H1 (cell line): ENCODE measurements around the gene TMCC1. TPM values are rescaled to one million over a fixed set of nuclear protein-coding genes. Genes with fewer than 3 reads are reported as not detected.

Experiments used
- CTCF ChIA-PET: fragments of 300-600 bp; sonication (Branson Sonifier 250); formaldehyde crosslinking; loops from one replicate; lab custom pipeline; 2021; ENCODE audit not compliant: partially characterized antibody; lab: Charles Lee
- POLR2A ChIA-PET: fragments of 300-600 bp; sonication (Branson Sonifier 250); formaldehyde crosslinking; loops from one replicate; lab custom pipeline; 2021; ENCODE audit warnings: inconsistent platforms; ENCODE audit not compliant: partially characterized antibody; lab: Charles Lee
- DNase-seq, 2 experiments: peaks; one replicate each; pipeline versions ENCODE4 v3.0.0 to v3.0.0-alpha.2; 2010 to 2022; ENCODE audit warnings: low spot score in 2 of 2, low read depth in 1 of 2, mixed read lengths in 1 of 2
- FAIRE-seq: peaks from 2 replicates; lab custom pipeline; 2011; peaks lifted over from hg19 to GRCh38; lab: Jason Lieb, UNC
- H2AFZ ChIP-seq: 2 replicates; pipeline ENCODE4 v1.8.1; 2012; ENCODE audit warnings: low read length, inconsistent platforms
- H2AK5ac ChIP-seq: 2 replicates; pipeline ENCODE4 v1.6.1; 2013; ENCODE audit warnings: low read depth, low read length
- H2BK120ac ChIP-seq: replicated peaks from 2 replicates; pipeline ENCODE3; 2013; ENCODE audit warnings: low read depth, low read length, inconsistent platforms
- H2BK12ac ChIP-seq: 2 replicates; pipeline ENCODE4 v1.6.1; 2013; ENCODE audit warnings: low read depth, low read length
- H2BK15ac ChIP-seq: 2 replicates; pipeline ENCODE4 v1.6.1; 2013; ENCODE audit warnings: low read length
- H2BK20ac ChIP-seq: 2 replicates; pipeline ENCODE4 v1.6.1; 2013; ENCODE audit warnings: low read length
- H2BK5ac ChIP-seq: 2 replicates; pipeline ENCODE4 v1.6.1; 2013; ENCODE audit warnings: low read depth, low read length
- H3K14ac ChIP-seq: 2 replicates; pipeline ENCODE4 v1.6.1; 2013; ENCODE audit warnings: inconsistent platforms; ENCODE audit not compliant: insufficient read length
- H3K18ac ChIP-seq: 2 replicates; pipeline ENCODE4 v1.6.1; 2013; ENCODE audit warnings: low read length; ENCODE audit errors: extremely low read depth
- H3K23ac ChIP-seq: 2 replicates; pipeline ENCODE4 v1.6.1; 2013; ENCODE audit warnings: inconsistent platforms; ENCODE audit not compliant: insufficient read length
- H3K23me2 ChIP-seq: 2 replicates; pipeline ENCODE4 v1.6.1; 2013; ENCODE audit warnings: low read depth, low read length
- H3K27ac ChIP-seq: 2 replicates; pipeline ENCODE4 v1.6.1; 2011; ENCODE audit warnings: low read depth, low read length, inconsistent platforms
- H3K27me3 ChIP-seq, 4 experiments: replicated peaks in 1 of 4; 1 replicate in 1 of 4; 2 replicates in 3 of 4; pipeline versions ENCODE4 v1.6.1 to v1.8.1; 2011 to 2013; ENCODE audit warnings: low read length in 3 of 4, mild to moderate bottlenecking in 3 of 4, inconsistent platforms in 2 of 4, mixed read lengths in 2 of 4, moderate library complexity in 1 of 4; ENCODE audit not compliant: control insufficient read depth in 3 of 4, insufficient read depth in 3 of 4; ENCODE audit errors: extremely low read depth in 1 of 4
- H3K36me3 ChIP-seq, 4 experiments: 2 replicates each; pipeline versions ENCODE4 v1.6.1 to v1.8.1; 2011 to 2013; ENCODE audit warnings: mild to moderate bottlenecking in 4 of 4, low read length in 3 of 4, moderate library complexity in 2 of 4, control low read depth in 1 of 4, inconsistent platforms in 1 of 4; ENCODE audit not compliant: insufficient read depth in 4 of 4, control insufficient read depth in 2 of 4
- H3K4ac ChIP-seq: replicated peaks from 2 replicates; pipeline ENCODE3; 2013; ENCODE audit warnings: low read length, low read depth, mixed read lengths, inconsistent platforms; ENCODE audit not compliant: insufficient read length
- H3K4me1 ChIP-seq, 4 experiments: replicated peaks in 1 of 4; 1 replicate in 1 of 4; 2 replicates in 3 of 4; pipeline versions ENCODE4 v1.6.1 to v1.8.1; 2011 to 2013; ENCODE audit warnings: low read length in 3 of 4, inconsistent platforms in 2 of 4, mixed read lengths in 1 of 4; ENCODE audit not compliant: insufficient read depth in 4 of 4, control insufficient read depth in 3 of 4
- H3K4me2 ChIP-seq, 2 experiments: 2 replicates each; pipeline versions ENCODE4 v1.6.1 to v1.8.1; 2011 to 2013; ENCODE audit warnings: low read depth in 2 of 2, low read length in 2 of 2, control low read depth in 1 of 2, inconsistent platforms in 1 of 2, mild to moderate bottlenecking in 1 of 2; ENCODE audit not compliant: insufficient read depth in 1 of 2
- H3K4me3 ChIP-seq, 4 experiments: fragments of 200-600, 300-600 bp in 1 of 4; sonication (generic), shearing (Covaris generic), sonication (Bioruptor Twin) in 1 of 4; 2 replicates each; pipeline versions ENCODE4 v1.5.1 to v1.8.1; 2011 to 2016; ENCODE audit warnings: low read length in 4 of 4, low read depth in 3 of 4, control low read depth in 2 of 4, inconsistent platforms in 2 of 4, mild to moderate bottlenecking in 2 of 4, mixed read lengths in 1 of 4, moderate library complexity in 1 of 4; ENCODE audit not compliant: insufficient read depth in 2 of 4; ENCODE audit errors: extremely low read depth in 1 of 4
- H3K56ac ChIP-seq: replicated peaks from 2 replicates; pipeline ENCODE3; 2013; ENCODE audit warnings: low read depth, mild to moderate bottlenecking, mixed read lengths, low read length, inconsistent platforms; ENCODE audit not compliant: insufficient read length
- H3K79me1 ChIP-seq: 2 replicates; pipeline ENCODE4 v1.6.1; 2013; ENCODE audit warnings: low read depth, low read length, control low read depth
- H3K79me2 ChIP-seq, 2 experiments: 2 replicates each; pipeline versions ENCODE4 v1.6.1 to v1.8.1; 2012 to 2013; ENCODE audit warnings: low read length in 2 of 2, mild to moderate bottlenecking in 2 of 2, inconsistent platforms in 1 of 2; ENCODE audit not compliant: insufficient read depth in 2 of 2, control insufficient read depth in 1 of 2
- H3K9ac ChIP-seq, 4 experiments: replicated peaks in 1 of 4; 1 replicate in 1 of 4; 2 replicates in 3 of 4; pipeline versions ENCODE4 v1.6.1 to v1.8.1; 2011 to 2013; ENCODE audit warnings: low read depth in 3 of 4, low read length in 3 of 4, control low read depth in 2 of 4, mild to moderate bottlenecking in 2 of 4, moderate library complexity in 2 of 4, inconsistent platforms in 1 of 4; ENCODE audit errors: extremely low read depth in 1 of 4
- H3K9me3 ChIP-seq, 2 experiments: 2 replicates each; pipeline versions ENCODE4 v1.6.1 to v1.8.1; 2012 to 2013; ENCODE audit warnings: mild to moderate bottlenecking in 2 of 2, moderate library complexity in 2 of 2, control low read depth in 1 of 2, inconsistent platforms in 1 of 2, low read depth in 1 of 2, low read length in 1 of 2, mixed read lengths in 1 of 2; ENCODE audit not compliant: insufficient read depth in 2 of 2
- H4K20me1 ChIP-seq, 2 experiments: replicated peaks in 1 of 2; 2 replicates each; pipeline versions ENCODE3 to v1.8.1; 2011 to 2013; ENCODE audit warnings: inconsistent platforms in 2 of 2, low read length in 2 of 2, mild to moderate bottlenecking in 1 of 2; ENCODE audit not compliant: insufficient read depth in 2 of 2, control insufficient read depth in 1 of 2
- H4K5ac ChIP-seq: 2 replicates; pipeline ENCODE4 v1.6.1; 2013; ENCODE audit warnings: low read length, low read depth, mixed read lengths, inconsistent platforms; ENCODE audit not compliant: insufficient read length
- H4K8ac ChIP-seq: 2 replicates; pipeline ENCODE4 v1.8.0; 2013; ENCODE audit warnings: mild to moderate bottlenecking, moderate library complexity, low read length, inconsistent platforms; ENCODE audit not compliant: insufficient read depth; ENCODE audit errors: extremely low read depth
- H4K91ac ChIP-seq: replicated peaks from 2 replicates; pipeline ENCODE3; 2013; ENCODE audit warnings: low read length, mixed read lengths, inconsistent platforms; ENCODE audit not compliant: insufficient read length
- ASH2L ChIP-seq: fragments of 200-600, 300-600 bp; sonication (generic); IDR thresholded peaks from one replicate; pipeline ENCODE4 v1.7.1; 2017; ENCODE audit warnings: low read length
- BCL11A ChIP-seq, 2 experiments: IDR thresholded peaks; one replicate each; pipeline ENCODE4 v1.6.1; 2011; ENCODE audit warnings: low read depth in 2 of 2, low read length in 2 of 2, mild to moderate bottlenecking in 2 of 2
- CREB1 ChIP-seq: IDR thresholded peaks from 2 replicates; pipeline ENCODE4 v1.6.1; 2012; ENCODE audit warnings: inconsistent platforms
- CTBP2 ChIP-seq: IDR thresholded peaks from 2 replicates; pipeline ENCODE4 v1.7.0; 2011; ENCODE audit warnings: borderline replicate concordance, mild to moderate bottlenecking, moderate library complexity, mixed read lengths, low read length; ENCODE audit not compliant: insufficient read depth, insufficient read length
- GTF2F1 ChIP-seq: IDR thresholded peaks from 2 replicates; pipeline ENCODE4 v1.6.1; 2012; ENCODE audit warnings: low read depth, low read length, improper control_type of control experiment, borderline replicate concordance
- JUND ChIP-seq: IDR thresholded peaks from 2 replicates; pipeline ENCODE4 v1.6.1; 2011; ENCODE audit warnings: mild to moderate bottlenecking, improper control_type of control experiment, low read length
- TAF1 ChIP-seq: IDR thresholded peaks from 2 replicates; pipeline ENCODE4 v1.6.1; 2011; ENCODE audit warnings: mild to moderate bottlenecking, low read depth, low read length
- polyA plus RNA-seq, 7 experiments: library from polyadenylated mRNA; depleted of rRNA in 3 of 7; stranded (reverse) in 5 of 7; unstranded in 2 of 7; fragments of >200 nt in 5 of 7; fragments of 200-250 nt in 2 of 7; gene quantifications; 1 replicate in 5 of 7; 2 replicates in 1 of 7; 4 replicates in 1 of 7; pipeline versions ENCODE4 v1.2.1 to v1.2.3, GENCODE V29; 2011 to 2013; ENCODE audit warnings: missing spikeins in 2 of 7, mixed read lengths in 2 of 7
- total RNA-seq: library from RNA; stranded (reverse); fragmentation: NEBNext Ultra II Directional; extraction: Animal tissue kit (Norgen Biotek cat#: 25700); gene quantifications from 2 replicates; pipeline ENCODE4 v1.2.1, GENCODE V29; 2021

Gene TMCC1
- total and polyA plus RNA-seq, 2 of the 8 experiments (the other 6 are each of a cell fraction or from before 2014, with no cell fraction given) = 10.4 to 27.1 TPM

GRCh38 chr3:129749692-129750091 lies 143.8 kb downstream of the TMCC1 start:
- no peak overlapping the region for H2BK20ac ChIP-seq
- no peak overlapping the region for H3K56ac ChIP-seq
- no peak overlapping the region for H4K91ac ChIP-seq
- no peak overlapping the region for H3K27ac ChIP-seq
- peaks cover 0 to 4% of the 10 kb centered on the region in 2 experiments; a peak in 1 of 4 replicates for H3K9me3 ChIP-seq
- H3K4me1 ChIP-seq = no peaks in the 10 kb centered on the region; a peak in 1 of 7 replicates
- H3K23ac ChIP-seq = no peak overlapping the region
- no peak overlapping the region for H3K14ac ChIP-seq
- DNase-seq (no peak), FAIRE-seq (no peak)
- no peak overlapping the region for H3K18ac ChIP-seq
- no peak overlapping the region for H3K4ac ChIP-seq
- H4K8ac ChIP-seq = no peak overlapping the region
- ChIA-PET CTCF (interaction anchor here (1.6 kb wide), 1 partner anchor 15 kb away, joined by 4 read pairs; no protein-coding TSS in a partner anchor), POLR2A (no interaction called here)
- H2BK120ac ChIP-seq = no peak overlapping the region
- H3K79me1 ChIP-seq = no peaks in the 10 kb centered on the region
- H3K4me2 ChIP-seq = no peak overlapping the region
- TF ChIP-seq JUND (no peak), CREB1 (no peak), BCL11A (IDR thresholded peaks at IDR 0.05; ENCODE audit: low read depth in 2 of 2, low read length in 2 of 2) (no peak), TAF1 (no peak), ASH2L (no peak), CTBP2 (no peak), GTF2F1 (no peak)
- H4K5ac ChIP-seq = no peak overlapping the region
- H3K9ac ChIP-seq = no peak overlapping the region
- no peaks in the 10 kb centered on the region for H3K36me3 ChIP-seq
- H2BK15ac ChIP-seq = no peak overlapping the region
- no peaks in the 10 kb centered on the region for H4K20me1 ChIP-seq
- H3K27me3 ChIP-seq = no peaks in the 10 kb centered on the region
- no peak overlapping the region for H3K4me3 ChIP-seq
- H3K79me2 ChIP-seq = 0 out of 4 replicates have a peak, but pooled peaks cover 0 to 5% of the 10 kb centered on the region in 2 experiments
- no peaks in the 10 kb centered on the region for H3K23me2 ChIP-seq
- H2AFZ ChIP-seq = no peak overlapping the region
- H2BK12ac ChIP-seq = no peak overlapping the region
- H2AK5ac ChIP-seq = no peak overlapping the region
- H2BK5ac ChIP-seq = no peak overlapping the region
